Activated gamma-delta T cell treated with anti-CD3 and anti-CD28 coated beads, Interleukin-2, amount 50 U/mL, for 16 hours (primary cell): ENCODE results near the gene PRRX2.

ENCODE experiments used
- DNase-seq: peaks from one replicate; pipeline ENCODE4 v3.0.0-alpha.2; 2020; ENCODE audit warnings: low read depth

Gene PRRX2

GRCh38 chr9:129681924-129682323 lies 16.5 kb downstream of the PRRX2 start:
- no peak for DNase-seq

- no peak for DNase-seq
Observed at GRCh38 chr9:129682381-129682780, 16.9 kb downstream of the PRRX2 start.

GRCh38 chr9:129685220-129685932 lies 19.9 kb downstream of the PRRX2 start:
- DNase-seq = no peak

GRCh38 chr9:129685933-129686259 lies 20.4 kb downstream of the PRRX2 start:
- no peak for DNase-seq

- DNase-seq = no peak
Observed at GRCh38 chr9:129686736-129687135, 21.3 kb downstream of the PRRX2 start.

- no peak for DNase-seq
Observed at GRCh38 chr9:129687391-129687790, 21.9 kb downstream of the PRRX2 start.

- DNase-seq = no peak
Observed at GRCh38 chr9:129688285-129689043, 23.0 kb downstream of the PRRX2 start.

- DNase-seq = no peak
Observed at GRCh38 chr9:129692534-129692933, 27.1 kb downstream of the PRRX2 start.

- no peak for DNase-seq
Observed at GRCh38 chr9:129693741-129694140, 28.3 kb downstream of the PRRX2 start.

- no peak for DNase-seq
Observed at GRCh38 chr9:129694243-129694646, 28.8 kb downstream of the PRRX2 start.

- no peak for DNase-seq
Observed at GRCh38 chr9:129695870-129696269, 30.4 kb downstream of the PRRX2 start.

- no peak for DNase-seq
Observed at GRCh38 chr9:129696944-129697655, 31.7 kb downstream of the PRRX2 start.

- DNase-seq = no peak
Observed at GRCh38 chr9:129697656-129698253, 32.3 kb downstream of the PRRX2 start.

GRCh38 chr9:129698254-129698757 lies 32.9 kb downstream of the PRRX2 start:
- DNase-seq = no peak

- DNase-seq = no peak
Observed at GRCh38 chr9:129701054-129701453, 35.6 kb downstream of the PRRX2 start.

- DNase-seq = no peak
Observed at GRCh38 chr9:129701549-129701948, 36.1 kb downstream of the PRRX2 start.

GRCh38 chr9:129702589-129703520 lies 37.4 kb downstream of the PRRX2 start:
- no peak for DNase-seq

- DNase-seq = no peak
Observed at GRCh38 chr9:129703667-129704355, 38.4 kb downstream of the PRRX2 start.

GRCh38 chr9:129704807-129705206 lies 39.4 kb downstream of the PRRX2 start:
- DNase-seq = no peak

GRCh38 chr9:129708793-129709192 lies 43.3 kb downstream of the PRRX2 start:
- DNase-seq = no peak
